H1 (cell line): ENCODE results near the gene TEX35. TPM values are rescaled to one million over a fixed set of nuclear protein-coding genes. Genes with fewer than 3 reads are reported as not detected.
A peak's percentile ranks its signal among the peaks of the same experiment; 100 is the strongest.

Experiments
- CTCF ChIA-PET: fragments of 300-600 bp; sonication (Branson Sonifier 250); formaldehyde crosslinking; loops from one replicate; lab custom pipeline; 2021; ENCODE audit not compliant: partially characterized antibody; lab: Charles Lee
- POLR2A ChIA-PET: fragments of 300-600 bp; sonication (Branson Sonifier 250); formaldehyde crosslinking; loops from one replicate; lab custom pipeline; 2021; ENCODE audit warnings: inconsistent platforms; ENCODE audit not compliant: partially characterized antibody; lab: Charles Lee
- DNase-seq, 2 experiments: peaks; one replicate each; pipeline versions ENCODE4 v3.0.0 to v3.0.0-alpha.2; 2010 to 2022; ENCODE audit warnings: low spot score in 2 of 2, low read depth in 1 of 2, mixed read lengths in 1 of 2
- FAIRE-seq: peaks from 2 replicates; lab custom pipeline; 2011; peaks lifted over from hg19 to GRCh38; lab: Jason Lieb, UNC
- H2AFZ ChIP-seq: 2 replicates; pipeline ENCODE4 v1.8.1; 2012; ENCODE audit warnings: low read length, inconsistent platforms
- H2AK5ac ChIP-seq: 2 replicates; pipeline ENCODE4 v1.6.1; 2013; ENCODE audit warnings: low read depth, low read length
- H2BK120ac ChIP-seq: replicated peaks from 2 replicates; pipeline ENCODE3; 2013; ENCODE audit warnings: low read depth, low read length, inconsistent platforms
- H2BK12ac ChIP-seq: 2 replicates; pipeline ENCODE4 v1.6.1; 2013; ENCODE audit warnings: low read depth, low read length
- H2BK15ac ChIP-seq: 2 replicates; pipeline ENCODE4 v1.6.1; 2013; ENCODE audit warnings: low read length
- H2BK20ac ChIP-seq: 2 replicates; pipeline ENCODE4 v1.6.1; 2013; ENCODE audit warnings: low read length
- H2BK5ac ChIP-seq: 2 replicates; pipeline ENCODE4 v1.6.1; 2013; ENCODE audit warnings: low read depth, low read length
- H3K14ac ChIP-seq: 2 replicates; pipeline ENCODE4 v1.6.1; 2013; ENCODE audit warnings: inconsistent platforms; ENCODE audit not compliant: insufficient read length
- H3K18ac ChIP-seq: 2 replicates; pipeline ENCODE4 v1.6.1; 2013; ENCODE audit warnings: low read length; ENCODE audit errors: extremely low read depth
- H3K23ac ChIP-seq: 2 replicates; pipeline ENCODE4 v1.6.1; 2013; ENCODE audit warnings: inconsistent platforms; ENCODE audit not compliant: insufficient read length
- H3K23me2 ChIP-seq: 2 replicates; pipeline ENCODE4 v1.6.1; 2013; ENCODE audit warnings: low read depth, low read length
- H3K27ac ChIP-seq: 2 replicates; pipeline ENCODE4 v1.6.1; 2011; ENCODE audit warnings: low read depth, low read length, inconsistent platforms
- H3K27me3 ChIP-seq, 4 experiments: replicated peaks in 1 of 4; 1 replicate in 1 of 4; 2 replicates in 3 of 4; pipeline versions ENCODE4 v1.6.1 to v1.8.1; 2011 to 2013; ENCODE audit warnings: low read length in 3 of 4, mild to moderate bottlenecking in 3 of 4, inconsistent platforms in 2 of 4, mixed read lengths in 2 of 4, moderate library complexity in 1 of 4; ENCODE audit not compliant: control insufficient read depth in 3 of 4, insufficient read depth in 3 of 4; ENCODE audit errors: extremely low read depth in 1 of 4
- H3K36me3 ChIP-seq, 4 experiments: 2 replicates each; pipeline versions ENCODE4 v1.6.1 to v1.8.1; 2011 to 2013; ENCODE audit warnings: mild to moderate bottlenecking in 4 of 4, low read length in 3 of 4, moderate library complexity in 2 of 4, control low read depth in 1 of 4, inconsistent platforms in 1 of 4; ENCODE audit not compliant: insufficient read depth in 4 of 4, control insufficient read depth in 2 of 4
- H3K4ac ChIP-seq: replicated peaks from 2 replicates; pipeline ENCODE3; 2013; ENCODE audit warnings: low read length, low read depth, mixed read lengths, inconsistent platforms; ENCODE audit not compliant: insufficient read length
- H3K4me1 ChIP-seq, 4 experiments: replicated peaks in 1 of 4; 1 replicate in 1 of 4; 2 replicates in 3 of 4; pipeline versions ENCODE4 v1.6.1 to v1.8.1; 2011 to 2013; ENCODE audit warnings: low read length in 3 of 4, inconsistent platforms in 2 of 4, mixed read lengths in 1 of 4; ENCODE audit not compliant: insufficient read depth in 4 of 4, control insufficient read depth in 3 of 4
- H3K4me2 ChIP-seq, 2 experiments: 2 replicates each; pipeline versions ENCODE4 v1.6.1 to v1.8.1; 2011 to 2013; ENCODE audit warnings: low read depth in 2 of 2, low read length in 2 of 2, control low read depth in 1 of 2, inconsistent platforms in 1 of 2, mild to moderate bottlenecking in 1 of 2; ENCODE audit not compliant: insufficient read depth in 1 of 2
- H3K4me3 ChIP-seq, 4 experiments: fragments of 200-600, 300-600 bp in 1 of 4; sonication (generic), shearing (Covaris generic), sonication (Bioruptor Twin) in 1 of 4; 2 replicates each; pipeline versions ENCODE4 v1.5.1 to v1.8.1; 2011 to 2016; ENCODE audit warnings: low read length in 4 of 4, low read depth in 3 of 4, control low read depth in 2 of 4, inconsistent platforms in 2 of 4, mild to moderate bottlenecking in 2 of 4, mixed read lengths in 1 of 4, moderate library complexity in 1 of 4; ENCODE audit not compliant: insufficient read depth in 2 of 4; ENCODE audit errors: extremely low read depth in 1 of 4
- H3K56ac ChIP-seq: replicated peaks from 2 replicates; pipeline ENCODE3; 2013; ENCODE audit warnings: low read depth, mild to moderate bottlenecking, mixed read lengths, low read length, inconsistent platforms; ENCODE audit not compliant: insufficient read length
- H3K79me1 ChIP-seq: 2 replicates; pipeline ENCODE4 v1.6.1; 2013; ENCODE audit warnings: low read depth, low read length, control low read depth
- H3K79me2 ChIP-seq, 2 experiments: 2 replicates each; pipeline versions ENCODE4 v1.6.1 to v1.8.1; 2012 to 2013; ENCODE audit warnings: low read length in 2 of 2, mild to moderate bottlenecking in 2 of 2, inconsistent platforms in 1 of 2; ENCODE audit not compliant: insufficient read depth in 2 of 2, control insufficient read depth in 1 of 2
- H3K9ac ChIP-seq, 4 experiments: replicated peaks in 1 of 4; 1 replicate in 1 of 4; 2 replicates in 3 of 4; pipeline versions ENCODE4 v1.6.1 to v1.8.1; 2011 to 2013; ENCODE audit warnings: low read depth in 3 of 4, low read length in 3 of 4, control low read depth in 2 of 4, mild to moderate bottlenecking in 2 of 4, moderate library complexity in 2 of 4, inconsistent platforms in 1 of 4; ENCODE audit errors: extremely low read depth in 1 of 4
- H3K9me3 ChIP-seq, 2 experiments: 2 replicates each; pipeline versions ENCODE4 v1.6.1 to v1.8.1; 2012 to 2013; ENCODE audit warnings: mild to moderate bottlenecking in 2 of 2, moderate library complexity in 2 of 2, control low read depth in 1 of 2, inconsistent platforms in 1 of 2, low read depth in 1 of 2, low read length in 1 of 2, mixed read lengths in 1 of 2; ENCODE audit not compliant: insufficient read depth in 2 of 2
- H4K20me1 ChIP-seq, 2 experiments: replicated peaks in 1 of 2; 2 replicates each; pipeline versions ENCODE3 to v1.8.1; 2011 to 2013; ENCODE audit warnings: inconsistent platforms in 2 of 2, low read length in 2 of 2, mild to moderate bottlenecking in 1 of 2; ENCODE audit not compliant: insufficient read depth in 2 of 2, control insufficient read depth in 1 of 2
- H4K5ac ChIP-seq: 2 replicates; pipeline ENCODE4 v1.6.1; 2013; ENCODE audit warnings: low read length, low read depth, mixed read lengths, inconsistent platforms; ENCODE audit not compliant: insufficient read length
- H4K8ac ChIP-seq: 2 replicates; pipeline ENCODE4 v1.8.0; 2013; ENCODE audit warnings: mild to moderate bottlenecking, moderate library complexity, low read length, inconsistent platforms; ENCODE audit not compliant: insufficient read depth; ENCODE audit errors: extremely low read depth
- H4K91ac ChIP-seq: replicated peaks from 2 replicates; pipeline ENCODE3; 2013; ENCODE audit warnings: low read length, mixed read lengths, inconsistent platforms; ENCODE audit not compliant: insufficient read length
- ASH2L ChIP-seq: fragments of 200-600, 300-600 bp; sonication (generic); IDR thresholded peaks from one replicate; pipeline ENCODE4 v1.7.1; 2017; ENCODE audit warnings: low read length
- BACH1 ChIP-seq: IDR thresholded peaks from 2 replicates; pipeline ENCODE4 v1.6.1; 2012; ENCODE audit warnings: low read length, improper control_type of control experiment
- BRCA1 ChIP-seq: IDR thresholded peaks from 2 replicates; pipeline ENCODE4 v1.6.1; 2012; ENCODE audit warnings: low read depth, low read length, improper control_type of control experiment
- CHD1 ChIP-seq: IDR thresholded peaks from 2 replicates; pipeline ENCODE4 v1.6.1; 2012; ENCODE audit warnings: low read depth, low read length, improper control_type of control experiment
- HDAC6 ChIP-seq: IDR thresholded peaks from one replicate; pipeline ENCODE4 v1.7.1; 2012; ENCODE audit warnings: low read depth, mild to moderate bottlenecking, inconsistent platforms, low read length, moderate library complexity
- PHF8 ChIP-seq: fragments of 200-600 bp; sonication (generic); conservative IDR thresholded peaks from 2 replicates; pipeline ENCODE4 v1.7.1; 2012; ENCODE audit warnings: low read depth, mild to moderate bottlenecking, inconsistent platforms, low read length, moderate library complexity
- POLR2AphosphoS5 ChIP-seq: IDR thresholded peaks from 2 replicates; pipeline ENCODE4 v1.6.1; 2011; ENCODE audit warnings: low read depth, low read length
- RAD21 ChIP-seq, 2 experiments: IDR thresholded peaks in 1 of 2; conservative IDR thresholded peaks in 1 of 2; 2 replicates each; pipeline ENCODE4 v1.6.1; 2011; ENCODE audit warnings: low read depth in 2 of 2, low read length in 2 of 2, improper control_type of control experiment in 1 of 2, inconsistent platforms in 1 of 2, mild to moderate bottlenecking in 1 of 2, moderate library complexity in 1 of 2
- SP1 ChIP-seq: IDR thresholded peaks from 2 replicates; pipeline ENCODE4 v1.6.1; 2011; ENCODE audit warnings: low read depth, low read length
- SP4 ChIP-seq: IDR thresholded peaks from 2 replicates; pipeline ENCODE4 v1.6.1; 2012; ENCODE audit warnings: low read length, inconsistent platforms
- TCF12 ChIP-seq: IDR thresholded peaks from 2 replicates; pipeline ENCODE4 v1.6.1; 2011; ENCODE audit warnings: low read depth, mild to moderate bottlenecking, low read length
- TEAD4 ChIP-seq: IDR thresholded peaks from 2 replicates; pipeline ENCODE4 v1.6.1; 2012; ENCODE audit warnings: low read depth, low read length, inconsistent platforms, mixed read lengths
- WGBS, 2 experiments: shearing (Covaris generic) in 1 of 2; methylation state at CpG; one replicate each; pipeline versions ENCODE4 v1.1.6 to v1.1.7; 2013 to 2015; ENCODE audit warnings: low lambda C conversion rate in 2 of 2, mixed read lengths in 2 of 2, inconsistent platforms in 1 of 2, low coverage in 1 of 2, missing lambda C conversion rate in 1 of 2; ENCODE audit not compliant: insufficient replicate concordance in 2 of 2, insufficient coverage in 1 of 2, insufficient read length in 1 of 2; ENCODE audit errors: extremely low coverage in 1 of 2, missing lambda C conversion rate in 1 of 2; 5-methylcytosine and 5-hydroxymethylcytosine counted together
- polyA plus RNA-seq, 7 experiments: library from polyadenylated mRNA; depleted of rRNA in 3 of 7; stranded (reverse) in 5 of 7; unstranded in 2 of 7; fragments of >200 nt in 5 of 7; fragments of 200-250 nt in 2 of 7; gene quantifications; 1 replicate in 5 of 7; 2 replicates in 1 of 7; 4 replicates in 1 of 7; pipeline versions ENCODE4 v1.2.1 to v1.2.3, GENCODE V29; 2011 to 2013; ENCODE audit warnings: missing spikeins in 2 of 7, mixed read lengths in 2 of 7
- total RNA-seq: library from RNA; stranded (reverse); fragmentation: NEBNext Ultra II Directional; extraction: Animal tissue kit (Norgen Biotek cat#: 25700); gene quantifications from 2 replicates; pipeline ENCODE4 v1.2.1, GENCODE V29; 2021

Gene TEX35
- total and polyA plus RNA-seq, 2 of the 8 experiments (the other 6 are each of a cell fraction or from before 2014, with no cell fraction given), result 0.03 TPM; not detected in 1

DNA sequence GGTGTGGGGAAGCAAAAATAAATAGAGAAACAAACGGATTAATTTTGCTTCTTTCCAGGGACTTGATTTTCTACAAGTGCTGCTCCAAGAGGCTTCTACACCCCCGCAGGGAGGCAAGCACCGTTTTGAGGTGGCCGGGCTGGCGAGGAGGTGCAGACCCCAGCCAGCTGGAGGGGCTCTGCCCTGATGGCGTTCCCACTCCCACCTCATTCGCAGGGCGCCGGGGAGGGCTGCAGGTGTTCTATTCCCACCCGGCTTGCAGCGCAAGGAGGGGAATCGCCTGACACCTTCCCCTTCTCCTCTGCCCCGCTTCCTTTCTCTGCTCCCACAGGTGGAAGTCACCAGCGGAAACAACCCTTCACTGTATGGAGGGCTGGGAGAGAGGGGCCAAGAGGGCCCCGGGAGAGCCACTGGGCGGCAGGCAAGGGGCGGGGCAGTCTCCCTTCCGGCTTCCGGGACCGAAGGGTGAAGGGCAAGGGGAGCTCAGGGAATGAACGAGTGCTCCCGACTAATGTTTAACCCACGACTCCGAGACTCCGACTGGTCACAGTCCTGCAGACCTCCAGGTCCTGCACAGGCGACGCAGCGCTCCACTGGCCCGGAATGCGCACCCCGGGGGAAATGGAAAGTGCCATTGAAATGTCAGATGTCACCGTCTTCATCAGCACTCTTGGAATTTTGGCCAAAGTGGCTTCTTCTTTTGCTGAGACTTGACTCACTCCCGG is 29.1 kb downstream of the TEX35 start:
- Histone ChIP-seq H4K20me1 (no peaks in the 10 kb centered on the region), H3K36me3 (no peaks in the 10 kb centered on the region), H3K9me3 (no peaks in the 10 kb centered on the region), H3K18ac (peak overlapping the region; percentile 99), H3K4me2 (peak overlapping the region; percentile 46 to 96), H3K14ac (no peak overlapping the region), H3K9ac (peak overlapping the region in 3 of 4 experiments; percentile 1 to 71 (median 69); a peak in 4 of 7 replicates), H4K5ac (peak overlapping the region; percentile 75), H2AFZ (peak overlapping the region; percentile 99), H2AK5ac (no peak overlapping the region), H3K4me1 (peaks cover 0 to 8% (median 3%) of the 10 kb centered on the region in 4 experiments; a peak in 2 of 7 replicates), H3K27me3 (no peaks in the 10 kb centered on the region; a peak in 1 of 7 replicates), H3K23ac (no peak overlapping the region), H4K8ac (peak overlapping the region; percentile 53; the same call in 1 of the 2 replicates), H2BK15ac (peak overlapping the region; percentile 81; the same call in 1 of the 2 replicates), H4K91ac (peak overlapping the region; percentile 88), H3K56ac (peak overlapping the region; percentile 70), H3K4ac (peak overlapping the region; percentile 87), H3K79me2 (no peaks in the 10 kb centered on the region), H2BK120ac (peak overlapping the region; percentile 91), H2BK5ac (0 out of 2 replicates have a peak overlapping the region, but pooled peaks have one; percentile 90), H2BK12ac (peak overlapping the region; percentile 87; the same call in 1 of the 2 replicates), H3K4me3 (peak overlapping the region; percentile 51 to 94 (median 90)), H2BK20ac (no peak overlapping the region), H3K27ac (no peak overlapping the region), H3K23me2 (peaks cover 10% of the 10 kb centered on the region), H3K79me1 (no peaks in the 10 kb centered on the region; the same call in 1 of the 2 replicates)
- WGBS, 2 experiments, result 4% methylated on average over 29 of the region's 33 CpGs; no CpG with 5 or more reads in 1 of the 2 experiments
- ChIA-PET POLR2A (interaction anchor here (0.7 to 6.0 kb wide), 5 partner anchors 25 to 492 kb away, joined by 3 to 21 read pairs (median 3); partner anchors contain the start of gene RALGPS2), CTCF (interaction anchor here (0.7 to 9.1 kb wide), 37 partner anchors 9 to 539 kb away, joined by 3 to 92 read pairs (median 5); partner anchors contain the start of genes ANGPTL1, RALGPS2 and TOR3A)
- DNase-seq, result peak in 1 of 2 experiments; percentile 76
- no peak for FAIRE-seq
- TF ChIP-seq BRCA1, result no peak
- TF ChIP-seq BACH1, result no peak
- TF ChIP-seq HDAC6, result no peak
- 0 out of 2 replicates have a peak, but pooled peaks have one; percentile 19 for TF ChIP-seq TEAD4
- TF ChIP-seq PHF8, result 0 out of 2 replicates have a peak, but pooled peaks have one; percentile 44
- TF ChIP-seq CHD1, result no peak
- no peak for TF ChIP-seq TCF12
- no peak for TF ChIP-seq SP1
- TF ChIP-seq POLR2AphosphoS5, result no peak
- no peak; the same call in 1 of the 2 replicates for TF ChIP-seq SP4
- peak; percentile 31 for TF ChIP-seq ASH2L
- 0 out of 4 replicates have a peak, but pooled peaks of 1 of the 2 experiments have one; percentile 5 for TF ChIP-seq RAD21 (IDR thresholded peaks at IDR 0.05 in 1 of 2, conservative IDR thresholded peaks at IDR 0.05 in 1 of 2; ENCODE audit: low read depth in 2 of 2, low read length in 2 of 2)
